PC-9 (cell line): ENCODE measurements around the gene DHRSX. TPM values are rescaled to one million over a fixed set of nuclear protein-coding genes. Genes with fewer than 3 reads are reported as not detected.
"Not testable (repeated sequence)": the region's sequence is repeated elsewhere in the genome, so short reads cannot be mapped to it uniquely, and the experiment has no call there.

Experiments used
- BruUV-seq: library from RNA; stranded (reverse); fragments of 400-500 nt; replicated peaks from 2 replicates; lab custom pipeline; 2021; lab: Mats Ljungman, UMichigan
- CTCF ChIA-PET: fragments of 300-600 bp; sonication (Branson Sonifier 250); formaldehyde crosslinking; loops from one replicate; lab custom pipeline; 2022; ENCODE audit warnings: antibody characterized with exemption; lab: Charles Lee
- POLR2A ChIA-PET: fragments of 300-600 bp; sonication (Branson Sonifier 250); formaldehyde crosslinking; loops from one replicate; lab custom pipeline; 2022; ENCODE audit warnings: antibody characterized with exemption; ENCODE audit not compliant: unreplicated experiment; lab: Charles Lee
- DNase-seq, 2 experiments: peaks; one replicate each; pipeline versions ENCODE4 v3.0.0 to v3.0.0-alpha.2; 2015 to 2022; ENCODE audit warnings: mixed read lengths in 1 of 2
- H2AFZ ChIP-seq: fragments of 200-600 bp; sonication (generic); 2 replicates; pipeline ENCODE4 v1.8.1; 2017; ENCODE audit warnings: antibody characterized with exemption
- H3F3A ChIP-seq: fragments of 200-600 bp; sonication (generic); 2 replicates; pipeline ENCODE4 v1.8.1; 2017; ENCODE audit warnings: antibody characterized with exemption, mild to moderate bottlenecking, low read depth; ENCODE audit not compliant: insufficient read depth
- H3K27ac ChIP-seq: fragments of 200-600 bp; sonication (generic); 2 replicates; pipeline ENCODE4 v1.6.1; 2016; ENCODE audit warnings: mixed run types
- H3K27me3 ChIP-seq: fragments of 200-600 bp; sonication (generic); 2 replicates; pipeline ENCODE4 v1.6.1; 2016; ENCODE audit warnings: low read depth, mixed run types; ENCODE audit not compliant: insufficient read depth
- H3K36me3 ChIP-seq: fragments of 200-600 bp; sonication (generic); 2 replicates; pipeline ENCODE4 v1.6.1; 2016; ENCODE audit warnings: low read depth, mixed run types
- H3K4me1 ChIP-seq: fragments of 200-600 bp; sonication (generic); replicated peaks from 2 replicates; pipeline ENCODE4 v1.6.1; 2016; ENCODE audit warnings: mixed run types; ENCODE audit not compliant: insufficient read depth
- H3K4me2 ChIP-seq: fragments of 200-600 bp; sonication (generic); 2 replicates; pipeline ENCODE4 v1.6.1; 2017; ENCODE audit warnings: mixed run types
- H3K4me3 ChIP-seq: fragments of 200-600 bp; sonication (generic); 2 replicates; pipeline ENCODE4 v1.6.1; 2016; ENCODE audit warnings: mixed run types
- H3K79me2 ChIP-seq: fragments of 200-600 bp; sonication (generic); 2 replicates; pipeline ENCODE4 v1.6.1; 2017; ENCODE audit warnings: low read depth, mixed run types
- H3K9me2 ChIP-seq: fragments of 200-600 bp; sonication (generic); 2 replicates; pipeline ENCODE4 v1.8.1; 2017; ENCODE audit warnings: mild to moderate bottlenecking; ENCODE audit not compliant: insufficient read depth
- H3K9me3 ChIP-seq: fragments of 200-600 bp; sonication (generic); 2 replicates; pipeline ENCODE4 v1.8.1; 2016; ENCODE audit warnings: low read depth; ENCODE audit not compliant: insufficient read depth
- H4K20me1 ChIP-seq: fragments of 200-600 bp; sonication (generic); 2 replicates; pipeline ENCODE4 v1.8.1; 2017; ENCODE audit not compliant: insufficient read depth
- CTCF ChIP-seq: fragments of 200-600 bp; sonication (generic); conservative IDR thresholded peaks from 2 replicates; pipeline ENCODE4 v1.6.1; 2017; ENCODE audit warnings: mixed run types, antibody characterized with exemption, mild to moderate bottlenecking, moderate library complexity
- EZH2 ChIP-seq: fragments of 200-600 bp; sonication (generic); IDR thresholded peaks from 2 replicates; pipeline ENCODE4 v1.8.0; 2017; ENCODE audit warnings: antibody characterized with exemption, low read depth
- intact Hi-C: fragments of 100-400 bp; cut with micrococcal nuclease; formaldehyde crosslinking; loops from one replicate; pipeline ENCODE4 v1.10.0; 2022; ENCODE audit not compliant: unreplicated experiment
- total RNA-seq: library from RNA; stranded (reverse); gene quantifications from 2 replicates; pipeline ENCODE4 v1.2.3, GENCODE V29; 2021

The DHRSX gene
- total RNA-seq, 1 experiment from 2014 or later: 13.2 TPM

- no peaks in the 10 kb centered on the region for H3K27me3 ChIP-seq
- BruUV-seq: no TSS peak
- H3F3A ChIP-seq: no peaks in the 10 kb centered on the region
- no peaks in the 10 kb centered on the region for H3K36me3 ChIP-seq
- no peak overlapping the region for H3K4me3 ChIP-seq
- CTCF ChIA-PET: no interaction called here
- POLR2A ChIA-PET: no interaction called here
- TF ChIP-seq CTCF: no peak
- TF ChIP-seq EZH2: no peak
- H4K20me1 ChIP-seq: no peaks in the 10 kb centered on the region; the same call in 1 of the 2 replicates
- no peaks in the 10 kb centered on the region; the same call in 1 of the 2 replicates for H3K9me3 ChIP-seq
- H2AFZ ChIP-seq: no peak overlapping the region
- no peaks in the 10 kb centered on the region for H3K4me1 ChIP-seq
- DNase-seq: no peak
- no peaks in the 10 kb centered on the region for H3K9me2 ChIP-seq
- H3K27ac ChIP-seq: no peak overlapping the region
- no peaks in the 10 kb centered on the region for H3K79me2 ChIP-seq
- intact Hi-C loops: no loop called here
- H3K4me2 ChIP-seq: no peak overlapping the region
These were observed 25.6 kb downstream of the DHRSX start for GRCh38 chrX:2474963-2475726.

- no TSS peak for BruUV-seq
- DNase-seq: no peak
- TF ChIP-seq EZH2: no peak
- no peak for TF ChIP-seq CTCF
- no peaks in the 10 kb centered on the region for H3F3A ChIP-seq
- no peak overlapping the region for H2AFZ ChIP-seq
- H3K9me2 ChIP-seq: no peaks in the 10 kb centered on the region
- no peaks in the 10 kb centered on the region for H3K79me2 ChIP-seq
- ChIA-PET POLR2A (no interaction called here), CTCF (no interaction called here)
- no peak overlapping the region for H3K4me2 ChIP-seq
- no peaks in the 10 kb centered on the region for H3K27me3 ChIP-seq
- H3K27ac ChIP-seq: no peak overlapping the region
- H4K20me1 ChIP-seq: no peaks in the 10 kb centered on the region; the same call in 1 of the 2 replicates
- intact Hi-C loops: no loop called here
- H3K4me3 ChIP-seq: no peak overlapping the region
- H3K4me1 ChIP-seq: no peaks in the 10 kb centered on the region
- no peaks in the 10 kb centered on the region; the same call in 1 of the 2 replicates for H3K9me3 ChIP-seq
- H3K36me3 ChIP-seq: no peaks in the 10 kb centered on the region
These were observed 26.4 kb downstream of the DHRSX start for GRCh38 chrX:2474280-2474962.

GRCh38 chrX:2473064-2473463 is 27.7 kb downstream of the DHRSX start:
- H3K79me2 ChIP-seq, H3K9me3 ChIP-seq, H3K27me3 ChIP-seq, H2AFZ ChIP-seq, H3K9me2 ChIP-seq, H4K20me1 ChIP-seq, H3K4me2 ChIP-seq, H3K4me3 ChIP-seq, H3F3A ChIP-seq, H3K4me1 ChIP-seq, DNase-seq, CTCF ChIA-PET, H3K36me3 ChIP-seq, POLR2A ChIA-PET, H3K27ac ChIP-seq, intact Hi-C loops, BruUV-seq: not testable (repeated sequence)
